DND-41 (cell line): Measurements from ENCODE around the gene SGSM2.
A peak's percentile ranks its signal among the peaks of the same experiment; 100 is the strongest.

ENCODE experiments used
- ATAC-seq: fragments of 200-7000 bp; cut with Tn5 transposase; 3 replicates; pipeline ENCODE4 v1.9.1; 2021; ENCODE audit warnings: low read depth; ENCODE audit not compliant: insufficient read depth
- DNase-seq: peaks from one replicate; pipeline ENCODE4 v3.0.0-alpha.2; 2020
- H2AFZ ChIP-seq: 2 replicates; pipeline ENCODE4 v1.6.0; 2012; ENCODE audit warnings: low read depth, low read length
- H3K27ac ChIP-seq: 2 replicates; pipeline ENCODE4 v1.5.1; 2012; ENCODE audit warnings: low read length, inconsistent platforms
- H3K27me3 ChIP-seq: fragments of 200-600 bp; sonication (generic); 2 replicates; pipeline ENCODE4 v1.6.0; 2012; ENCODE audit warnings: low read length, mild to moderate bottlenecking, inconsistent platforms; ENCODE audit not compliant: insufficient read depth, poor library complexity
- H3K36me3 ChIP-seq: 2 replicates; pipeline ENCODE4 v1.5.1; 2012; ENCODE audit warnings: low read length, inconsistent platforms; ENCODE audit not compliant: insufficient read depth
- H3K4me1 ChIP-seq: 2 replicates; pipeline ENCODE4 v1.5.1; 2012; ENCODE audit warnings: mild to moderate bottlenecking, low read length; ENCODE audit not compliant: insufficient read depth
- H3K4me2 ChIP-seq: 2 replicates; pipeline ENCODE4 v1.6.0; 2012; ENCODE audit warnings: mild to moderate bottlenecking, moderate library complexity, low read length, inconsistent platforms; ENCODE audit not compliant: insufficient read depth
- H3K4me3 ChIP-seq, 2 experiments: fragments of 200-600 bp in 1 of 2; shearing (Covaris generic) in 1 of 2; 2 replicates each; pipeline ENCODE4 v1.5.1; 2012 to 2016; ENCODE audit warnings: inconsistent platforms in 2 of 2, low read length in 2 of 2, mild to moderate bottlenecking in 2 of 2, low read depth in 1 of 2, moderate library complexity in 1 of 2
- H3K79me2 ChIP-seq: 2 replicates; pipeline ENCODE4 v1.6.0; 2012; ENCODE audit warnings: low read length, inconsistent platforms; ENCODE audit not compliant: insufficient read depth
- H3K9ac ChIP-seq: 2 replicates; pipeline ENCODE4 v1.6.0; 2012; ENCODE audit warnings: low read depth, mild to moderate bottlenecking, inconsistent platforms, low read length, moderate library complexity
- H3K9me3 ChIP-seq: 2 replicates; pipeline ENCODE4 v1.5.1; 2012; ENCODE audit warnings: low read length, moderate library complexity, mild to moderate bottlenecking, inconsistent platforms; ENCODE audit not compliant: insufficient read depth, severe bottlenecking
- H4K20me1 ChIP-seq: 2 replicates; pipeline ENCODE4 v1.6.0; 2012; ENCODE audit warnings: low read length; ENCODE audit not compliant: insufficient read depth
- EZH2 ChIP-seq: IDR thresholded peaks from 3 replicates; pipeline ENCODE4 v1.6.1; 2012; ENCODE audit warnings: borderline replicate concordance, low read depth, mild to moderate bottlenecking, moderate library complexity, low read length, inconsistent platforms; ENCODE audit not compliant: severe bottlenecking
- TF ChIP-seq, protein P1 (sequence below): IDR thresholded peaks from 2 replicates; pipeline ENCODE4 v1.5.1; 2012; ENCODE audit warnings: borderline replicate concordance, low read length, moderate library complexity, mild to moderate bottlenecking; ENCODE audit not compliant: poor library complexity, severe bottlenecking; ENCODE audit errors: extremely low read depth

Gene SGSM2

GRCh38 chr17:2335726-2336214 is 1.5 kb upstream of the SGSM2 start:
- peaks cover 73% of the 10 kb centered on the region for H3K79me2 ChIP-seq
- TF ChIP-seq, protein P1, sequence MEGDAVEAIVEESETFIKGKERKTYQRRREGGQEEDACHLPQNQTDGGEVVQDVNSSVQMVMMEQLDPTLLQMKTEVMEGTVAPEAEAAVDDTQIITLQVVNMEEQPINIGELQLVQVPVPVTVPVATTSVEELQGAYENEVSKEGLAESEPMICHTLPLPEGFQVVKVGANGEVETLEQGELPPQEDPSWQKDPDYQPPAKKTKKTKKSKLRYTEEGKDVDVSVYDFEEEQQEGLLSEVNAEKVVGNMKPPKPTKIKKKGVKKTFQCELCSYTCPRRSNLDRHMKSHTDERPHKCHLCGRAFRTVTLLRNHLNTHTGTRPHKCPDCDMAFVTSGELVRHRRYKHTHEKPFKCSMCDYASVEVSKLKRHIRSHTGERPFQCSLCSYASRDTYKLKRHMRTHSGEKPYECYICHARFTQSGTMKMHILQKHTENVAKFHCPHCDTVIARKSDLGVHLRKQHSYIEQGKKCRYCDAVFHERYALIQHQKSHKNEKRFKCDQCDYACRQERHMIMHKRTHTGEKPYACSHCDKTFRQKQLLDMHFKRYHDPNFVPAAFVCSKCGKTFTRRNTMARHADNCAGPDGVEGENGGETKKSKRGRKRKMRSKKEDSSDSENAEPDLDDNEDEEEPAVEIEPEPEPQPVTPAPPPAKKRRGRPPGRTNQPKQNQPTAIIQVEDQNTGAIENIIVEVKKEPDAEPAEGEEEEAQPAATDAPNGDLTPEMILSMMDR, result no peak
- no peak for TF ChIP-seq EZH2
- peak overlapping the region; percentile 78 for H3K27ac ChIP-seq
- peak overlapping the region; percentile 87 for H2AFZ ChIP-seq
- H3K36me3 ChIP-seq, result peaks cover 51% of the 10 kb centered on the region
- H3K4me2 ChIP-seq, result peak overlapping the region; percentile 95
- no peaks in the 10 kb centered on the region for H3K9me3 ChIP-seq
- peaks cover 47% of the 10 kb centered on the region for H3K4me1 ChIP-seq
- DNase-seq (no peak), ATAC-seq (no peak)
- peak overlapping the region; percentile 90 for H3K9ac ChIP-seq
- peak overlapping the region; percentile 91 to 94 for H3K4me3 ChIP-seq
- no peaks in the 10 kb centered on the region for H3K27me3 ChIP-seq
- H4K20me1 ChIP-seq, result peaks cover 20% of the 10 kb centered on the region; the same call in 1 of the 2 replicates

DNA sequence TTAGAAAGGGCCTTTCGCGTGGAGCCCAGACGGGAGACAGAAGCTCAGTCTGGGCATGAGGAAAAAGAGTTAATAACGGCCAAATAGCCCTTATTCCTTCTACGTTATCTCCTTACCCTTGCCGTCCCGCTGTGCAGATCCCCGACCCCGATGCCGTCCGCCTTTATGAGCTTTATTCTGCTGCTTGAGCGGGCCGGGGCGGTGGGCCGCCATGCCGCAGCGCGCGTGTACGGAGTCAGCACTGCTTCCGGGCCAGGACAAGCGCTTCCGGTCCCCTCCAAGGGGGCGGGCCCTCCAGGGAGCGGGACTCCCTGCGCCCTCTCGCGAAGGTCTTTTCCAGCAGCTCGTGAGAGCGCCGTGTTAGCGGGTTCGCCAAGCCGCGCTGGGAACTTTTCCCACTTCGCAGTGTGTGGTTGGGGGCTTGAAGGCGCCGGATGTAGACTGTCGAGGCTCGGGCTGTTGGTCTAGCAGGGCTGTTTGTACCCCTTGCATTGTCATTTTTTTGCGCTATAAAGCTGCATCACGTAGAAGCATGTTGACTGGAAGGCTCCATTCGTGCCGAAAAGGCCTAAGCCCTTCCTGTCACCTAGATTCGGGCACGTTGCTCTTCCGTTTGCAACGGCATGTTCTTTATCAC is 968 bp upstream of the SGSM2 start, which contains the start of gene TSR1:
Gene TSR1, minus strand, starts transcription at position 243 of the 637 bp plus-strand sequence. Its CDS starts 30 bp downstream, at position 213.
- Histone ChIP-seq H3K9ac (peak within 1 kb of the TSS; percentile 90), H3K36me3 (peaks cover 50% of the 10 kb centered on the region), H2AFZ (peak within 1 kb of the TSS; percentile 87), H3K9me3 (no peaks in the 10 kb centered on the region), H4K20me1 (peaks cover 17% of the 10 kb centered on the region; the same call in 1 of the 2 replicates), H3K4me1 (peaks cover 47% of the 10 kb centered on the region), H3K27ac (peak within 1 kb of the TSS; percentile 94), H3K79me2 (peaks cover 70% of the 10 kb centered on the region), H3K4me2 (peak within 1 kb of the TSS; percentile 95), H3K4me3 (peak within 1 kb of the TSS; percentile 91 to 94), H3K27me3 (no peaks in the 10 kb centered on the region)
- ATAC-seq, result peak; percentile 89
- TF ChIP-seq, protein P1, result peak; percentile 51
- TF ChIP-seq EZH2, result no peak
- peak; percentile 95 for DNase-seq

- Histone ChIP-seq H3K27me3 (no peaks in the 10 kb centered on the region), H3K4me2 (peak overlapping the region; percentile 95), H3K36me3 (peaks cover 47% of the 10 kb centered on the region), H4K20me1 (peaks cover 15% of the 10 kb centered on the region; the same call in 1 of the 2 replicates), H3K27ac (peak overlapping the region; percentile 66), H2AFZ (peak overlapping the region; percentile 83), H3K4me3 (peak overlapping the region; percentile 43 to 94; a peak in 3 of 4 replicates), H3K4me1 (peaks cover 47% of the 10 kb centered on the region), H3K9ac (peak overlapping the region; percentile 90), H3K79me2 (peaks cover 66% of the 10 kb centered on the region), H3K9me3 (no peaks in the 10 kb centered on the region)
- DNase-seq (peak; percentile 52), ATAC-seq (peak; percentile 6; the same call in 1 of the 3 replicates)
- no peak for TF ChIP-seq EZH2
- TF ChIP-seq, protein P1, result no peak
Observed at GRCh38 chr17:2337544-2338314, 428 bp downstream of the SGSM2 start.
